Stimulated activated CD8-positive, alpha-beta memory T cell treated with anti-CD3 and anti-CD28 coated beads, Interleukin-4, amount 100 ng/mL, for 4 hours (primary cell): Measurements from ENCODE around the gene PLXNA2.

Experiments
- DNase-seq, 2 donors: peaks; one replicate each; pipeline ENCODE4 v3.0.0-alpha.2; 2020; ENCODE audit warnings: low read depth in 2 of 2, low spot score in 1 of 2

The PLXNA2 gene

DNA sequence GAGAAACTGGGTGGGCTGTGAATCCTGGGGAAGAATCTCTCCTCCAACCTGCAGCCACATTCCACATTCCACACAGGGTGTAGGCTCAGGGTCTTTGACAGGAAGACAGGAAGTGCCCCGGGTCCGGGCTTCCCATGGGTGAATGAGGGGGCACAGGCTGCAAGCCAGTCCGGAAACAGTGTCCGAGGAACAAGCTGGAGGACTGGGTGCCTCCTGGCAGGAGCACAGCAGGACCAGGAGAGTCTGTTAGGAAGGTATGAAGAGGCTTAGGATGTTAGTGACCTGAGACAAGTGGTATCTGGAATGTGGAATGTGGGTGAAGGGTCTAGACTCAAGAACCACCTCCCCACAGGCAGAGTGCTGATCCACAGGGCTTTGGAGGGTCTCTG is 212.3 kb downstream of the PLXNA2 start:
- no peak for DNase-seq

- no peak for DNase-seq
Measured at GRCh38 chr1:208031316-208031931, 212.8 kb downstream of the PLXNA2 start.

- no peak for DNase-seq
Measured at GRCh38 chr1:208030288-208031091, 213.7 kb downstream of the PLXNA2 start.

GRCh38 chr1:208029381-208030287 is 214.6 kb downstream of the PLXNA2 start:
- no peak for DNase-seq

- no peak for DNase-seq
Measured at GRCh38 chr1:208028526-208028925, 215.7 kb downstream of the PLXNA2 start.

GRCh38 chr1:208027861-208028260 is 216.3 kb downstream of the PLXNA2 start:
- DNase-seq, result no peak

DNA sequence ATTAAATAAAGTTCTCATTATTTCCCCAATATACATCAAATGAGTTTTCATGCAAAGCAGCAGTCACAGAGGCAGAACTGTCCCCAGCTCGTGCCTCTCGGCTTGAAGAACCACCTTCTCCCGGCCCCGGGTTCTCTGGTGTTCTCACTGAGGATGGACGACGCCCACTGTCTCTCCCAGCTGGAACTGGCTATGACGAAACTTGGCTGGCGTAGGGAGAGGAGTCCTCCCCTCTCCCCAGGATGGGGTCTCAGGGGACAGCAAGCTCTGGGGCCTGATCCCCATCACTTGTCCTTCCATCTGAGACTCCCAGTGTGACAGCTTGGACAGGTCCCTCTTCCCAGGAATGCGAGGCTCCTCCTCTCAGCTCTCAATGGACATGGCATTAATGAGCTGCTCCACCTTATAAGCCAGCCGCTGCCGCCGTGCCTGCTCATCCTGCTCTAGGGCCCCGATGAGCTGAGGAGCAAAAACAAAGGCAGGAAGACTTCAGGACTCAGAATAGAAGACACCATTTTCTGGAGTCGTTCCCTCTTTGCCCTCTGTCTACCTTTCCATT is 217.2 kb downstream of the PLXNA2 start:
- DNase-seq, result no peak

GRCh38 chr1:208025031-208025430 is 219.2 kb downstream of the PLXNA2 start:
- no peak for DNase-seq

- DNase-seq, result no peak
Measured at GRCh38 chr1:208024406-208024805, 219.8 kb downstream of the PLXNA2 start.

DNA sequence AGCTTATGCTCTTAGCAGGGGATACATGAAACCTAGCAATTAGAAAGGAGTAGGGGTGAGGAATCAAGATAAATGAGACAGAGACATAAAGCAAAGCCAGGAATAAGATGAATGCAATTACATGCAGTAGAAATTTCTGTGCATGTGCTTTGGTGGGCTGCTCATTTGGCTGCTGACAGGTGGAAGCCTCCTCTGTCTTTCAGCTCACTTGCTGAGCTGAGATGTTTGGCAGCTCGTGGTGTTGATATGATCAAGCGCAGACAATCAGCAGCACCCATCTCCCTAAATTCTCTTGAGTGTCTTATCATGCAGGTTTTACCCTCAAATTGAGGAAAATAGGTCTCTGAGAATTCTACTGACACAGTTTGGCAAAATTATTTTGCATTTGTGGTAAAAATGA is 224.9 kb downstream of the PLXNA2 start:
- no peak for DNase-seq

GRCh38 chr1:208015255-208015654 is 228.9 kb downstream of the PLXNA2 start:
- no peak for DNase-seq

DNA sequence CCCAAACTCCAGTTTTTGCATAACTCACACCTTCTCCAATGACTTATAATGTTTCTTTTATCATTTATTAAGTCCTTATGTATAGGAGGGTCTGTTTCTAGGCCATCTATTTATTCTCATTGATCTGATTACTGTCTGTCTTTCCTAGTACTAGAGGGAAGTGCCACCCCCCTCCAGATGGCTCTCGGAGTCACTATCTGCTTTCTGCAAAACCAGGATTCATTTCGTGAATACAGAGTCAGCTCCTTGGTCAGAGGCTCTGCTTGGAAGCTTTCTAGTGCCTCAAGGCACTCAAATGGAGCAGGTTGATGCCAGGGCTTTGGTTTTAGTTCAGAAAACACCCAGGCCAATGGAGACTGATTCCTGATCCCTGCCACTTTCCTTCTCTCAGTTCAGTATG is 231.0 kb downstream of the PLXNA2 start:
- no peak for DNase-seq

DNA sequence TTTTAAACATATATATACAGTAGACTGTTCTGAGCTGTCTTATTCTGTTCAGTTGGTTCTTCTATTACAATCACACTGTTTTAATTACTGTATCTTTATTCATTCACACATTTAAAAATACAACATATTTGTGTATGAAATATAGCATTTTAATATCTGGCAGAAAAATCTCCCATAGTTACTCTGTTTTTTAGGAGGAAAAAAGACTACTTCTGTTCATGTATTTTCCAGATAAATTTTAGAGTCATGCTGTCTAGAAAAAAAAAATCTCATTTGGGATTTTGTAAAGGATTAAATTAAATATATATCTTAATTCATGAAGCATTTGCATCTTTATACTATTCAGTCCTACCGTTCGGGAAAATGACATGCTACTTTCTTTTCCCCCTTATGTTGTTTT is 231.5 kb downstream of the PLXNA2 start:
- DNase-seq, result no peak

DNA sequence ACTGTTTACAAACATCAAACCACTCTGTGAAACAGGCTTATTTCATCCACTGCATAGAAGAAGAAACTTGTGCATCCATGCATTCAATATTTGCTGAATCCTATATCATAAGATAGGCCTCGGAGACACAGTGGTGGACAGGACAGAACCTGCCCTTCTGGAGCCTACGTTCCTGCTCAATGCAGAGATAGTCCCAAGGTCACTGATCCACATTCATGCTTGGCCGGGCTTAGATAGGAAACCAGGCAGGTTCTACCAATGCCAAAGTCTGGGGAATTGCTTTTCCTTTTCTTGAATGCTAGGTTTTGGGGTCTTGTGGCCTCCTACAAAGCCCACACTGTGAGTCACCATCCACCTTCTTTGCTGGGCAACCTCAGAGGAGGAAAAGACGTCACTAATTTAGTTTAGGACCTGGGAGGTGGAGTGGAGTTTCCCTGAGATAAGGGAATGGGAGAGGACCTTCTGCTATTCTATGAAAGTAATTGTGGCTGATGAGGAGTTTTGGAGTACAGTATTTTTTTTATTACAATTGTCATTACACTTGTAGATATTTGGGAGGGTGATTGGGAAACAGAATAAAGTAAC is 233.6 kb downstream of the PLXNA2 start:
- no peak for DNase-seq

- no peak for DNase-seq
Measured at GRCh38 chr1:208009706-208010444, 234.3 kb downstream of the PLXNA2 start.

DNA sequence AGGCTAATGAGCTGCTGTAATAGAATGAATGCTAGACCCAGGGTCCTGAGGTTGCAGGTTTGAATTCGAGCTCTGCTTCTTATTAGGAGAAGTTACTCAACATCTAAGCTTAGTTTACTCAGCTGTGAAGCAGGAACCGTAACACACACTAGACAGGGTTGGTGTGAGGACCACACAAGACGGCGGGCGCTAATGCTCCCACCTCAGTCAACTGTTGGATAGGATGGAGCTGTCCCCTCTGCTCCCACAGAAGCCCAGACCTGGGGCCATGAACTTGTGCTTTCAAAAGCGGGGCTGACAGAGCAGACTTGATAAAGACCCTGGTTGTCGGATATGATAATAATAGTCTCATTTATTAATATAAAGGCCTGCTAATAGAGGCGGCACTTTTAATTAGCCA is 234.9 kb downstream of the PLXNA2 start:
- DNase-seq, result no peak

DNA sequence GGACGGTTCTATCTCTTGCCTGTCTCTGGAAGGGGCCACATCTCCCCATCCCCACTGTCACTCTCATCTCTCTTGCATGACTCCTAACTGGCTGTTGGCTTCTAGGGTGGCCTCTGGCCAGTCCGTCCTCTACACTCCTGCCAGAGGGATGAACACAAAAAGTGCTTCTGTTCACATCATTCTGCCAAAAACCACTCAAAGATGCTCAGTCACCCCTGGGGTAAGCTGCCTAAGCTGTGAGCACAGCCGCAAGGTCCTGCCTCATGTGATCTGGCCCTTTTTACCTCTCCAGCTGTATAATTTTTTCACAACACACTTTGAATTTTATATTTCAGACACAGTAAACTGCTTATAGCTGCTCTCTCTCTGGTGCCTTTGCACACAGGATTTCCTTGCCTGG is 235.7 kb downstream of the PLXNA2 start:
- no peak for DNase-seq

- DNase-seq, result no peak
Measured at GRCh38 chr1:208007938-208008342, 236.2 kb downstream of the PLXNA2 start.

DNA sequence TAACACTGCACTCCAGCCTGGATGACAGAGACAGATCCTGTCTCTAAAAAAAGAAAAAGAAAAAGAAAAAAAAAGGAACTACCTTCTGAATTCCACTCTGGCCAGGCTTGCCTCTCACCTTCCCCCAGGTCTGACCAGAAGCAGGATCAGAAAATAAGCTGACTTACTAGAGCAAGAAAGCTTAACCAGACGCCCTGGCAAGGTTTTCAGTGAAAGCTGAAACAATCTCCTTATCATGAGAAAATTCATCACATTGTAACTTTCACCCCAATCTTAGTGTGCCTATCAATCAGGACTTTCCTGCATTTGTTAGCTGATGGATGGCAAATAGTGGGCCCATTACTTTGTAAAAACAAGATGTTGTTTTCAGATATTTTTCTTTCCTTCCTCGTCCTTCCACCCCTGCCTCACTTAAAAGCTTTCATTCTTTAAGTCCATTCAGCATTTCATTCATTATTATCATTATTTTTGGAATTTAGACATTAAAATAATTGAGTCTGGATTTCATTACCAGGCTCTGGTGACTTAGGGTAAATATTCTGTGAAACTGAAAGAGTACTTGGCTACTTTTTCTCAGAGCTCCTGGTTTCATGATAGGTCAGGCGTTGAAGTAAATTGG is 236.8 kb downstream of the PLXNA2 start:
- no peak for DNase-seq
